HEK293T (cell line): ENCODE results near the gene EIF5.
"Not testable (repeated sequence)": the region's sequence is repeated elsewhere in the genome, so short reads cannot be mapped to it uniquely, and the experiment has no call there.

ENCODE experiments used
- CTCF ChIA-PET: fragments of 350-600 bp; formaldehyde crosslinking; extraction: SDS; loops from one replicate; lab custom pipeline; 2021; ENCODE audit warnings: antibody characterized with exemption, inconsistent platforms; lab: Yijun Ruan, JAX
- POLR2A ChIA-PET: fragments of 350-600 bp; formaldehyde crosslinking; extraction: SDS; loops from one replicate; lab custom pipeline; 2020; ENCODE audit warnings: antibody characterized with exemption, inconsistent platforms; lab: Yijun Ruan, JAX
- DNase-seq: peaks from one replicate; pipeline ENCODE4 v3.0.0; 2012; ENCODE audit warnings: mixed read lengths; ENCODE audit errors: extremely low spot score
- ARNT ChIP-seq: fragments of 450-650 bp; IDR thresholded peaks from 2 replicates; pipeline ENCODE4 v1.6.1; 2017; ENCODE audit warnings: mild to moderate bottlenecking
- BHLHE40 ChIP-seq: fragments of 450-650 bp; IDR thresholded peaks from 2 replicates; pipeline ENCODE4 v1.6.1; 2016; ENCODE audit warnings: mild to moderate bottlenecking, moderate library complexity, borderline replicate concordance
- CTBP1 ChIP-seq: fragments of 450-650 bp; IDR thresholded peaks from 2 replicates; pipeline ENCODE4 v1.6.1; 2016; ENCODE audit warnings: borderline replicate concordance
- ELF4 ChIP-seq: fragments of 450-650 bp; IDR thresholded peaks from 2 replicates; pipeline ENCODE4 v1.6.1; 2017; ENCODE audit warnings: antibody characterized with exemption
- FOXA1 ChIP-seq: fragments of 450-650 bp; IDR thresholded peaks from 2 replicates; pipeline ENCODE4 v1.6.1; 2016; ENCODE audit warnings: mild to moderate bottlenecking
- FOXK2 ChIP-seq: fragments of 450-650 bp; IDR thresholded peaks from 2 replicates; pipeline ENCODE4 v1.6.1; 2016; ENCODE audit warnings: mild to moderate bottlenecking
- FOXM1 ChIP-seq: fragments of 450-650 bp; IDR thresholded peaks from 2 replicates; pipeline ENCODE4 v1.6.1; 2017; ENCODE audit warnings: mild to moderate bottlenecking, borderline replicate concordance
- HDGF ChIP-seq: fragments of 450-650 bp; IDR thresholded peaks from 2 replicates; pipeline ENCODE4 v1.6.1; 2017; ENCODE audit warnings: antibody characterized with exemption, borderline replicate concordance
- L3MBTL2 ChIP-seq: fragments of 450-650 bp; conservative IDR thresholded peaks from 2 replicates; pipeline ENCODE4 v1.6.1; 2016; ENCODE audit warnings: mild to moderate bottlenecking
- LEF1 ChIP-seq: fragments of 450-650 bp; IDR thresholded peaks from 2 replicates; pipeline ENCODE4 v1.6.1; 2017; ENCODE audit warnings: mild to moderate bottlenecking, borderline replicate concordance
- NFRKB ChIP-seq: fragments of 450-650 bp; IDR thresholded peaks from 2 replicates; pipeline ENCODE4 v1.6.1; 2016; ENCODE audit warnings: mild to moderate bottlenecking, moderate library complexity
- PKNOX1 ChIP-seq: fragments of 450-650 bp; IDR thresholded peaks from 2 replicates; pipeline ENCODE4 v1.6.1; 2016
- SP1 ChIP-seq: fragments of 450-650 bp; IDR thresholded peaks from 2 replicates; pipeline ENCODE4 v1.6.1; 2017
- SUZ12 ChIP-seq: fragments of 450-650 bp; IDR thresholded peaks from 2 replicates; pipeline ENCODE4 v1.6.1; 2016; ENCODE audit warnings: mild to moderate bottlenecking
- TARDBP ChIP-seq: fragments of 450-650 bp; IDR thresholded peaks from 2 replicates; pipeline ENCODE4 v1.6.1; 2016
- ZNF384 ChIP-seq: fragments of 450-650 bp; IDR thresholded peaks from 2 replicates; pipeline ENCODE4 v1.6.1; 2016

The EIF5 gene

GRCh38 chr14:103356024-103356682 is 22.1 kb downstream of the EIF5 start:
- TF ChIP-seq ELF4: no peak
- no peak for TF ChIP-seq FOXA1
- no peak for TF ChIP-seq SP1
- TF ChIP-seq L3MBTL2: no peak
- no peak for TF ChIP-seq PKNOX1
- no peak for TF ChIP-seq CTBP1
- TF ChIP-seq FOXK2: no peak
- TF ChIP-seq TARDBP: no peak
- TF ChIP-seq FOXM1: no peak
- TF ChIP-seq LEF1: no peak
- TF ChIP-seq SUZ12: no peak
- TF ChIP-seq ZNF384: no peak
- TF ChIP-seq BHLHE40: no peak
- TF ChIP-seq ARNT: no peak
- TF ChIP-seq NFRKB: no peak
- no peak for TF ChIP-seq HDGF
- ChIA-PET POLR2A (interaction anchor here (1.8 kb wide), 1 partner anchor 13 kb away, joined by 6 read pairs; no protein-coding TSS in a partner anchor), CTCF (no interaction called here)
- DNase-seq: no peak

DNA sequence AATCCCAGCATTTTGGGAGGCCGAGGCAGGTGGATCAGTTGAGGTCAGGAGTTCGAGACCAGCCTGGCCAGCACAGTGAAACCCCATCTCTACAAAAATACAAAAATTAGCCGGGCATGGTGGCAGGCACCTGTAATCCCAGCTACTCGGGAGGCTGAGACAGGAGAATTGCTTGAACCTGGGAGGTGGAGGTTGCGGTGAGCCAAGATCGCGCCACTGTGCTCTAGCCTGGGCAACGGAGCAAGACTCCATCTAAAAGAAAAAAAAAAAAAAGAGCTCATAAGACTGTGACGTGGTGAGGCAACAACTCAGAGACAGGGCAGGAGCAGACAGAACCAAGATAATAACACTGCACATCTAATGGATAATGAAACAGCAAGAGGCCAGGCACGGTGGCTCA is 23.5 kb downstream of the EIF5 start:
- POLR2A ChIA-PET: interaction anchor here (1.5 to 1.8 kb wide), 3 partner anchors 14 to 25 kb away, joined by 3 to 12 read pairs (median 6); partner anchors contain the start of gene EIF5
- DNase-seq: not testable (repeated sequence)
- CTCF ChIA-PET: interaction anchor here (0.9 kb wide), 1 partner anchor 10 kb away, joined by 4 read pairs; no protein-coding TSS in a partner anchor

- ChIA-PET CTCF (no interaction called here), POLR2A (no interaction called here)
- no peak for DNase-seq
- TF ChIP-seq CTBP1: no peak
- no peak for TF ChIP-seq FOXM1
- no peak for TF ChIP-seq SP1
- no peak for TF ChIP-seq PKNOX1
- TF ChIP-seq LEF1: no peak
- TF ChIP-seq FOXA1: no peak
- TF ChIP-seq FOXK2: no peak
- TF ChIP-seq BHLHE40: no peak
- TF ChIP-seq SUZ12: no peak
- TF ChIP-seq NFRKB: no peak
- TF ChIP-seq HDGF: no peak
- no peak for TF ChIP-seq L3MBTL2
- TF ChIP-seq TARDBP: no peak
- no peak for TF ChIP-seq ARNT
- TF ChIP-seq ZNF384: no peak
- TF ChIP-seq ELF4: no peak
Observed at GRCh38 chr14:103360548-103360947, 26.5 kb downstream of the EIF5 start.

GRCh38 chr14:103361867-103362266 is 27.8 kb downstream of the EIF5 start:
- POLR2A ChIA-PET: no interaction called here
- no peak for DNase-seq
- CTCF ChIA-PET: no interaction called here

GRCh38 chr14:103362780-103363179 is 28.7 kb downstream of the EIF5 start:
- no peak for TF ChIP-seq NFRKB
- TF ChIP-seq ZNF384: no peak
- no peak for TF ChIP-seq SP1
- TF ChIP-seq TARDBP: no peak
- no peak for TF ChIP-seq SUZ12
- no peak for TF ChIP-seq ELF4
- no peak for TF ChIP-seq L3MBTL2
- TF ChIP-seq PKNOX1: 0 out of 2 replicates have a peak, but pooled peaks have one; percentile 24
- POLR2A ChIA-PET: no interaction called here

More at GRCh38 chr14:103361867-103362266, 27.8 kb downstream of the EIF5 start:
- TF ChIP-seq NFRKB (no peak), HDGF (no peak), FOXK2 (no peak), ZNF384 (no peak)

GRCh38 chr14:103366741-103367140 is 32.7 kb downstream of the EIF5 start:
- TF ChIP-seq L3MBTL2: no peak
- no peak for TF ChIP-seq NFRKB
- TF ChIP-seq SP1: no peak
- TF ChIP-seq HDGF: no peak
- no peak for TF ChIP-seq LEF1
- TF ChIP-seq ELF4: no peak
- no peak for TF ChIP-seq BHLHE40
- no peak for TF ChIP-seq FOXA1
- no peak for TF ChIP-seq FOXK2
- no peak for TF ChIP-seq TARDBP
- TF ChIP-seq CTBP1: no peak
- no peak for TF ChIP-seq ZNF384
- no peak for TF ChIP-seq SUZ12
- TF ChIP-seq ARNT: no peak
- TF ChIP-seq PKNOX1: no peak
- TF ChIP-seq FOXM1: no peak
- CTCF ChIA-PET: no interaction called here
- no peak for DNase-seq
- POLR2A ChIA-PET: no interaction called here

More at GRCh38 chr14:103362780-103363179, 28.7 kb downstream of the EIF5 start:
- CTCF ChIA-PET: no interaction called here
- no peak for DNase-seq
